GM18873 (cell line): Measurements from ENCODE around the gene GNS.

Source experiments
- ATAC-seq: cut with Tn5 transposase; IDR thresholded peaks from one replicate; pipeline ENCODE4 v1.9.1; 2021; ENCODE audit warnings: mild to moderate bottlenecking, moderate library complexity, moderate number of reproducible peaks; ENCODE audit not compliant: unreplicated experiment, low FRiP score

The GNS gene

DNA sequence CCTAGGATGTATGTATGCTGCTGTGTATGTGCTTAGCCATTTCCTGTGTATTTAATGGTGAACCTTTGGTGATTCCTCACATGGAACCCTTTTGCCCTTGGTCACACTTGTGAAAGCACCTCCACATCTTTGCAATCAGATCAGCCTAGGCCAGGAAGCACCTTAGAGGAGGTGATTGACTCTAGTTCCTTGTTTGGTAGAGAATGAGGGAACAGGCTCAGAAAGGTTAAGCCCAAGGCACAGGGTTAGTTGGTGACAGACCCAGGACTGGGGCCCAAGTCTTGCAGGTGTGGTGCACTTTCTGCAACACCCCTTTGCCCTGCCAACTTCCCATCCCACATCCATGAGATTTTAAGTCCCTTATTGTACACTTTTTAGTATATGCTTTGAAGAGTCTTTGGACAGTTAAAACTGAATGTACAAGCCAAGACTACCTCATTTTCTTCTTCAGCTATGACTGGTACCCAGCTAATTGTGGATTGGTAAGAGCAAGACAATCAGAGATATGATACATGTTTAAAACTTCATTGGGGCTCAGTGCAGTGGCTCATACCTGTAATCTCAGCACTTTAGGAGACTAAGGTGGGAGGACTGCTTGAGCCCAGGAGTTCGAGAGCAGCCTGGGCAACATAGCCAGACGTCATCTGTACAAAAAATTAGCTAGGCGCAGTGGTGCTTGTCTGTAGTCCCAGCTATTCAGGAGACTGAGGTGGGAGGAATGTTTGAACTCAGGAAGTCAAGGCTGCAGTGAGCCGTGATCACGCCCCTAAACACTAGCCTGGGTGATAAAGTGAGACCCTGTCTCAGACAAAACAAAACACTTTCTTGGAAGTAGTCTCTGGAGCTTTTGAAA is 77.8 kb downstream of the GNS start:
- ATAC-seq, result no peak

DNA sequence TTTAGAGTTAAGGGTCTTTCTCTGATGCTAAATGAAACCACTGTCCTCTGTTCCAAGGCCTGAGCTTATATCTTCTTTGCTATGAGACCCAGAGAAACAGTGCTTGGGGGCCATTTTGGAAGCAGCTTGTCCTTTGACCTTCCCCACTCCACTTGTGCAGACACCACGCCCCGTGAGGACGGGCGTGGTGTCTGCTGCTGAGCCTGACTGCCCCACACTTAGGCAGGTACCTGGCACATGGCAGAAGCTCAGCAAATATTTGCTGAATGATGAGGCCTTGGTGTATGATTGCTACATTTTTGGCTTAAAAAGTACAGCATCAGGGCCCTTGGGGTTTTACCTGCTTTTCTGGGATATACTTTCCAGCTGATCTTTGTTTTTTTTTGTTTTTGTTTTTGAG is 79.0 kb downstream of the GNS start:
- no peak for ATAC-seq

DNA sequence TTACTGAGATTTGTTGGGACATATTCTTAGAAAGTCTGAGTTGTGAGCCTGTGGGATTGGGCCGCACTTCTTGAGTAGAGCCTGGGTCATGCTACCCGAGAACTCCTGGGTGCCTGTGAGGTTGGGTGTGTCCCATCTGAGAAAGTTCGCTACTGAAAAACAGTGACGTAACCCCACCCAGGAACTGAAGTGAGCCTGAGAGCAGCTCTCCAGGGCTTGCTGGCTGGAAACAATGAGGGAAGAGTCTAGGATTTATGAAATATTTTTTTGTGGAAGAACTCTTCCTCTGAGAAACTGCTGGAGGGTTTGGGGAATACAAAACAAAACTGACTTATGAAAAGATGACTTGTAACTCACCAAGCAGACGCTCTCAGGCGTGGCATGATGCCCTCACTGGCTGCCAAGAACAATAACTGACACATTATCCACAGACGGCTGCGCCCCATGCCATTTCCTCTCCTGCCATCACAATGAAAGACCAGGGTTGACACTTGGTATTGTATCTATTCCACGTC is 79.7 kb downstream of the GNS start:
- ATAC-seq, result no peak

- no peak for ATAC-seq
Observed at GRCh38 chr12:64678835-64679234, 80.4 kb downstream of the GNS start.

DNA sequence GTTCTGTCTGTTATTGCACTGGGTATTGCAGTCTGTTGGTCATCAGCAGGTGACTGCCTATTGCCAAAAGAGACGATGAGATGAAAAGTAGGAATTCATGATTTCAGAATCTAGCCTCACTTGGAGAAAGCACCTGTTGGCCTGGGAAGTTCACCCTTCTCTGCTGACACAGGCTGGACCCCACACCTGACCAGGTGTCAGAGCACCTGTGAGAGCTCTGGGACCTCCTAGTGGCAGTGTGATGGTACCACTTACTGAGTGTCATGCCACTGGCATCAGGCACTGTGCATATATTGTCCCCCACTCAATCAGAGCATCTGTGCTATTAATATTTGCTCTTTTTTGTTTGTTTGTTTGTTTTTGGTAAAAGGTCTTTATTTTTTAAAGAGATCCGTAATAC is 81.0 kb downstream of the GNS start:
- ATAC-seq, result no peak

GRCh38 chr12:64675795-64676194 is 83.4 kb downstream of the GNS start:
- ATAC-seq, result no peak

GRCh38 chr12:64674367-64674922 is 84.8 kb downstream of the GNS start:
- no peak for ATAC-seq

- ATAC-seq, result no peak
Observed at GRCh38 chr12:64673490-64674169, 85.6 kb downstream of the GNS start.

- ATAC-seq, result no peak
Observed at GRCh38 chr12:64672925-64673409, 86.2 kb downstream of the GNS start.

DNA sequence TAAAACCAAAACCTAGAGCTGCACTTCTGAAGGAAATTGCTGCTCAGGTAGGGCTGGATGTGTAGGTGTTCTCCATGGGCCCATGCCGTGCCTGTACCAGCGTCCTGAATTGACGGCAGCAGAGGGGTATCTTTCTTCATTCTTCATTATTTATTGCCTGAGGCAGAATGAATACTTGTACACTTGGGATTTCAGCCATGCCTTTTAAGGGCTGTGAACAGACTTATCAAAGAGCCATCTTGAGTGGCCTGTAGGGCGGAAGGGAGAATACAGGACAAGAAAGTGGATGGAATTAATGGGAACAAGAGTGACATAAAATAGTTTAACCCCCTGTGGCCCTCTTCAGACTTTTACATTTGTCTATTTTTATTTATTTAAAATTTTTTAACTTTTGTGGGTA is 87.5 kb downstream of the GNS start:
- ATAC-seq, result no peak

- ATAC-seq, result no peak
Observed at GRCh38 chr12:64670919-64671639, 88.1 kb downstream of the GNS start.

- ATAC-seq, result no peak
Observed at GRCh38 chr12:64670019-64670418, 89.2 kb downstream of the GNS start.

DNA sequence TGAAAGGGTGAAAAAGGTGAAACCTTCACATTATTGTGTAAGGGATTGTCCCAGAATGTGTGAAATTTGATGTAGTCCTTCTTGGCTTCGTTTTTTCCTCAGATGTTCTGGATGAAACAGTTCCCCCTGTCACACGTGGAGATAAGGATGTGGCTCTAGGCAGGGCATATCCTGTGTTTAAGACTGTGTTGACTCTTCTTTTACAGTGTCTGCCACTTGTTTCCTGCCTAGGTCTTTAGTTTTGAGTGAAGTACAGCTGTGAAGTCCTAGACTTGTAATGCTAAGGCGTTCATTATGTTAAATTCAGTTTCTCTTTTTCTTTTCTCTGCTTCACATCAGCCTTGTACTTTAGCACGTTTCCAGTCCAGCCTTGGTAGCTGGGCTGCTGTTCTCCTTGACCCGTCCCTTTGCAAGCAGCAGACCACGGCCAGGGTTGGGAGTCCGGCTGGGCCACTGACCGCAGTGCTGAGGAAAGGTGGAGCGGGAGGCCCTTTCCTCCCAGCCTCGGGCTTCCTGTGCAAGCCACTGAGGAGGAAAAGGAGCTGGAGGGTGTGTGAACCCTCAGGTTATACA is 89.8 kb downstream of the GNS start:
- peak; percentile 78 for ATAC-seq

- ATAC-seq, result no peak
Observed at GRCh38 chr12:64667793-64668192, 91.4 kb downstream of the GNS start.

DNA sequence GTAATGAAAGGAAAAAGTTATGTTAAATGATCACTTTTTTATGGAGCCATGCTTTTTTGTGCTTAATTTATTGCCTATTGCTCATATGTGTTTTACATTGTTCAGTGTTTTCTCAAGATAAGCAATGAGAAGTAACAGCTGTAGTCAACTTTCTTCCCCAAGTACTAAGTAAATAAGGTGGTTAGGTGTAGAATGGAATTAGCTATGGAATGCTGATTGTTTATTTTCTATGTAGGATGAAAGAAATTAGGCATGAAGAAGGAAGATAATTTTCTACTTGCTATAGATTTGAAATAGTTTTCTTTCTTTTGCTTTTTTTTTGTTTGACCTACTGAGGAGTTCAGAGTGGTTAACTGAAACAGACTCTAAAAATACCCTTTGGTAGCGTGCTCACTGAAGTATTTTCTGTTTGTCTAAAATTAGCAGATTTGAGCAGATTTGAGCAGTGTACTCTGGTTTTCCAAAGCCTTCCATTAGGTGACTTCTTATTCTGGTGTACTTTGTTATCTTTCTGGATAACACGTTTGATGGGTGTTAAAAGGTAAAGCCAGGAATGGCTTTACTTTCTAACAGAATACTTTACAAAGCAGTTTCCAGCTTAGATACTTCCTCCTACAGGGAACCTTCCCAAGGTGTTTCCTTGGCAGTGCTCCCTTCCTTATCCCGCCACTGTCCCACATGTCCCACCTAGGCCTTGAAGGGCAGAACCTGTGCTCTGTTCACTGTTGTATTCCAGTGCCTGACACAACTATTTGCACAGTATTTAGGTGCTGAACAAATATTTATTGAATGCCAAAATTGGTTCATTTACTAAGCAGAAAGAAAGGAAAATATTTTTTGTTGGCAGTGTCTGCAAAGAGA is 92.9 kb downstream of the GNS start:
- peak; percentile 7 for ATAC-seq

GRCh38 chr12:64665514-64665913 is 93.7 kb downstream of the GNS start:
- ATAC-seq, result peak; percentile 53
